ENCODE results near the gene KIF17.
A peak's percentile ranks its signal among the peaks of the same experiment; 100 is the strongest.

The KIF17 gene

GRCh38 chr1:20619999-20620398, 97.8 kb downstream of the KIF17 start:
- Histone ChIP-seq H3K9me3 (no peaks in the 10 kb centered on the region), H3K36me3 (peaks cover 68% of the 10 kb centered on the region), H3K27me3 (no peaks in the 10 kb centered on the region), H3K4me3 (ENCODE audit: low read depth in 1 of 2, low read length in 1 of 2) (no peak overlapping the region), H3K27ac (peak overlapping the region; percentile 64), H3K4me1 (ENCODE audit: control insufficient read depth in 1 of 2, insufficient read depth in 1 of 2, low read depth in 1 of 2, low read length in 1 of 2) (no peaks in the 10 kb centered on the region)
- TF ChIP-seq CTCF (IDR thresholded peaks at IDR 0.05): no peak

- Histone ChIP-seq H3K9me3 (no peaks in the 10 kb centered on the region), H3K4me1 (ENCODE audit: control insufficient read depth in 1 of 2, insufficient read depth in 1 of 2, low read depth in 1 of 2, low read length in 1 of 2) (no peaks in the 10 kb centered on the region), H3K36me3 (peaks cover 83% of the 10 kb centered on the region), H3K27ac (peak overlapping the region; percentile 64), H3K4me3 (ENCODE audit: low read depth in 1 of 2, low read length in 1 of 2) (no peak overlapping the region), H3K27me3 (no peaks in the 10 kb centered on the region)
- no peak for TF ChIP-seq CTCF (IDR thresholded peaks at IDR 0.05)
Measured at GRCh38 chr1:20618550-20618949, 99.3 kb downstream of the KIF17 start.

GRCh38 chr1:20616847-20617487, 100.8 kb downstream of the KIF17 start:
- no peak overlapping the region for H3K4me3 ChIP-seq (ENCODE audit: low read depth in 1 of 2, low read length in 1 of 2)
- peak overlapping the region; percentile 36 for H3K27ac ChIP-seq
- H3K9me3 ChIP-seq: no peaks in the 10 kb centered on the region
- no peaks in the 10 kb centered on the region for H3K4me1 ChIP-seq (ENCODE audit: control insufficient read depth in 1 of 2, insufficient read depth in 1 of 2, low read depth in 1 of 2, low read length in 1 of 2)
- peaks cover 92% of the 10 kb centered on the region for H3K36me3 ChIP-seq
- H3K27me3 ChIP-seq: no peaks in the 10 kb centered on the region
- no peak for TF ChIP-seq CTCF (IDR thresholded peaks at IDR 0.05)

- TF ChIP-seq CTCF (IDR thresholded peaks at IDR 0.05): no peak
- no peaks in the 10 kb centered on the region for H3K27me3 ChIP-seq
- peaks cover 98% of the 10 kb centered on the region for H3K36me3 ChIP-seq
- peak overlapping the region; percentile 36 for H3K27ac ChIP-seq
- H3K4me3 ChIP-seq (ENCODE audit: low read depth in 1 of 2, low read length in 1 of 2): no peak overlapping the region
- no peaks in the 10 kb centered on the region for H3K4me1 ChIP-seq (ENCODE audit: control insufficient read depth in 1 of 2, insufficient read depth in 1 of 2, low read depth in 1 of 2, low read length in 1 of 2)
- H3K9me3 ChIP-seq: no peaks in the 10 kb centered on the region
Measured at GRCh38 chr1:20615946-20616846, 101.6 kb downstream of the KIF17 start.

GRCh38 chr1:20614131-20614579, 103.7 kb downstream of the KIF17 start:
- Histone ChIP-seq H3K9me3 (no peaks in the 10 kb centered on the region), H3K4me1 (ENCODE audit: control insufficient read depth in 1 of 2, insufficient read depth in 1 of 2, low read depth in 1 of 2, low read length in 1 of 2) (peaks cover 0 to 6% of the 10 kb centered on the region in 2 experiments), H3K27ac (peak overlapping the region; percentile 64), H3K27me3 (no peaks in the 10 kb centered on the region), H3K36me3 (peaks cover 98% of the 10 kb centered on the region), H3K4me3 (ENCODE audit: low read depth in 1 of 2, low read length in 1 of 2) (no peak overlapping the region)
- TF ChIP-seq CTCF (IDR thresholded peaks at IDR 0.05): no peak

Measured in neutrophil (primary cell).